WTC11 (cell line): ENCODE data around the gene GALNT15. TPM values are rescaled to one million over a fixed set of nuclear protein-coding genes. Genes with fewer than 3 reads are reported as not detected.

Source experiments
- ATAC-seq: fragments of 200-7000 bp; cut with Tn5 transposase; 2 replicates; pipeline ENCODE4 v1.10.0; 2021; ENCODE audit warnings: mild to moderate bottlenecking, moderate library complexity
- CTCF ChIA-PET: fragments of 300-600 bp; sonication (Branson Sonifier 250); formaldehyde crosslinking; loops from one replicate; lab custom pipeline; 2021; ENCODE audit warnings: antibody characterized with exemption; lab: Charles Lee
- POLR2A ChIA-PET: fragments of 350-600 bp; sonication (Branson Sonifier 250); formaldehyde crosslinking; loops from one replicate; lab custom pipeline; 2021; ENCODE audit warnings: antibody characterized with exemption; lab: Charles Lee
- DNase-seq: peaks from one replicate; pipeline ENCODE4 v3.0.0; 2021; ENCODE audit warnings: low spot score
- H3K27ac Mint-ChIP-seq: 2 replicates; pipeline ENCODE4 v1.8.0; 2021; ENCODE audit warnings: mixed read lengths
- H3K27me3 Mint-ChIP-seq: 2 replicates; pipeline ENCODE4 v1.8.0; 2021; ENCODE audit warnings: low read depth, mild to moderate bottlenecking, moderate library complexity, mixed read lengths
- H3K36me3 Mint-ChIP-seq: 2 replicates; pipeline ENCODE4 v1.8.0; 2021; ENCODE audit warnings: mixed read lengths
- H3K4me1 Mint-ChIP-seq: 2 replicates; pipeline ENCODE4 v1.8.0; 2022; ENCODE audit warnings: mixed read lengths
- H3K4me3 Mint-ChIP-seq: 2 replicates; pipeline ENCODE4 v1.8.0; 2021; ENCODE audit warnings: mild to moderate bottlenecking, moderate library complexity, mixed read lengths
- H3K9me3 Mint-ChIP-seq: 2 replicates; pipeline ENCODE4 v1.8.0; 2021; ENCODE audit warnings: mixed read lengths
- AR ChIP-seq: fragments of 250-450 bp; sonication (Bioruptor Pico); IDR thresholded peaks from 2 replicates; pipeline ENCODE4 v1.9.0; 2021; ENCODE audit warnings: mild to moderate bottlenecking
- ATF3 ChIP-seq: sonication (generic); formaldehyde crosslinking; conservative IDR thresholded peaks from 2 replicates; pipeline ENCODE4 v1.8.1; 2022; ENCODE audit warnings: mild to moderate bottlenecking, missing genetic modification reagents
- CBFB ChIP-seq: sonication (generic); formaldehyde crosslinking; IDR thresholded peaks from 2 replicates; pipeline ENCODE4 v1.8.1; 2022; ENCODE audit warnings: mild to moderate bottlenecking, low read depth, missing genetic modification reagents
- CREB1 ChIP-seq: sonication (generic); formaldehyde crosslinking; IDR thresholded peaks from 2 replicates; pipeline ENCODE4 v1.8.0; 2023; ENCODE audit warnings: mild to moderate bottlenecking, missing genetic modification reagents
- CTCF ChIP-seq: fragments of 200-600 bp; IDR thresholded peaks from 2 replicates; pipeline ENCODE4 v1.8.0; 2022; ENCODE audit warnings: antibody characterized with exemption
- FOXP4 ChIP-seq: sonication (generic); formaldehyde crosslinking; IDR thresholded peaks from 2 replicates; pipeline ENCODE4 v1.8.0; 2022; ENCODE audit warnings: mild to moderate bottlenecking, missing genetic modification reagents
- GTF2I ChIP-seq: fragments of 250-450 bp; sonication (Bioruptor Pico); conservative IDR thresholded peaks from 2 replicates; pipeline ENCODE4 v1.4.0; 2021; ENCODE audit warnings: mild to moderate bottlenecking
- HMGA2 ChIP-seq: fragments of 250-450 bp; sonication (Bioruptor Pico); IDR thresholded peaks from 2 replicates; pipeline ENCODE4 v1.4.0; 2021; ENCODE audit warnings: mild to moderate bottlenecking, moderate library complexity
- JAZF1 ChIP-seq: fragments of 250-450 bp; sonication (Bioruptor Pico); IDR thresholded peaks from 2 replicates; pipeline ENCODE4 v1.9.0; 2021; ENCODE audit warnings: moderate library complexity, mild to moderate bottlenecking, inconsistent platforms
- JUN ChIP-seq: sonication (generic); formaldehyde crosslinking; IDR thresholded peaks from 2 replicates; pipeline ENCODE4 v1.8.0; 2023; ENCODE audit warnings: mild to moderate bottlenecking, missing genetic modification reagents
- MLX ChIP-seq: sonication (generic); formaldehyde crosslinking; IDR thresholded peaks from 2 replicates; pipeline ENCODE4 v1.8.1; 2023; ENCODE audit warnings: mild to moderate bottlenecking, missing genetic modification reagents, moderate library complexity
- NR2C2 ChIP-seq: sonication (generic); formaldehyde crosslinking; IDR thresholded peaks from 2 replicates; pipeline ENCODE4 v1.8.0; 2022; ENCODE audit warnings: mild to moderate bottlenecking, missing genetic modification reagents
- PREB ChIP-seq: sonication (generic); formaldehyde crosslinking; IDR thresholded peaks from 2 replicates; pipeline ENCODE4 v1.8.1; 2022; ENCODE audit warnings: mild to moderate bottlenecking, missing genetic modification reagents, moderate library complexity, borderline replicate concordance
- PRRX2 ChIP-seq: fragments of 250-450 bp; sonication (Bioruptor Pico); IDR thresholded peaks from 2 replicates; pipeline ENCODE4 v1.8.0; 2021; ENCODE audit warnings: mild to moderate bottlenecking
- SMAD3 ChIP-seq: sonication (generic); formaldehyde crosslinking; IDR thresholded peaks from 2 replicates; pipeline ENCODE4 v1.8.0; 2022; ENCODE audit warnings: missing genetic modification reagents, mild to moderate bottlenecking, borderline replicate concordance
- SOX15 ChIP-seq: fragments of 250-450 bp; sonication (Bioruptor Pico); IDR thresholded peaks from 2 replicates; pipeline ENCODE4 v1.9.0; 2021; ENCODE audit warnings: mild to moderate bottlenecking
- STAT6 ChIP-seq: sonication (generic); formaldehyde crosslinking; conservative IDR thresholded peaks from 2 replicates; pipeline ENCODE4 v1.8.1; 2023; ENCODE audit warnings: mild to moderate bottlenecking, low read depth, missing genetic modification reagents, moderate library complexity
- ZBTB21 ChIP-seq: sonication (generic); formaldehyde crosslinking; IDR thresholded peaks from 2 replicates; pipeline ENCODE4 v1.8.1; 2023; ENCODE audit warnings: mild to moderate bottlenecking, missing genetic modification reagents, borderline replicate concordance
- ZNF138 ChIP-seq: sonication (generic); formaldehyde crosslinking; conservative IDR thresholded peaks from 2 replicates; pipeline ENCODE4 v1.8.1; 2022; ENCODE audit warnings: mild to moderate bottlenecking, moderate library complexity, missing genetic modification reagents
- ZNF263 ChIP-seq: sonication (generic); formaldehyde crosslinking; IDR thresholded peaks from 2 replicates; pipeline ENCODE4 v1.8.1; 2022; ENCODE audit warnings: low read depth, mild to moderate bottlenecking, moderate library complexity, missing genetic modification reagents
- total RNA-seq: library from RNA; stranded (reverse); gene quantifications from 3 replicates; pipeline ENCODE4 v1.2.3, GENCODE V29; 2021

The GALNT15 gene
- total RNA-seq, 1 experiment from 2014 or later: 0.15 TPM

- TF ChIP-seq PREB (no peak), GTF2I (CRISPR knock-in tag) (no peak), NR2C2 (CRISPR knock-in tag) (no peak), SOX15 (no peak), ZNF263 (CRISPR knock-in tag) (no peak)
Observed at GRCh38 chr3:16273867-16274266, 99.4 kb downstream of the GALNT15 start (continued).

GRCh38 chr3:16277471-16277870 is 103.0 kb downstream of the GALNT15 start:
- POLR2A ChIA-PET: no interaction called here
- ATAC-seq: no peak
- no peaks in the 10 kb centered on the region for H3K9me3 Mint-ChIP-seq
- H3K4me3 Mint-ChIP-seq: no peak overlapping the region
- H3K27me3 Mint-ChIP-seq: no peaks in the 10 kb centered on the region
- no peaks in the 10 kb centered on the region for H3K4me1 Mint-ChIP-seq
- DNase-seq: no peak
- no peak for TF ChIP-seq ZNF138 (CRISPR knock-in tag)
- no peak for TF ChIP-seq STAT6 (CRISPR knock-in tag)
- no peak for TF ChIP-seq ZNF263 (CRISPR knock-in tag)
- no peak for TF ChIP-seq NR2C2 (CRISPR knock-in tag)
- no peak for TF ChIP-seq HMGA2 (CRISPR knock-in tag)
- no peak for TF ChIP-seq JAZF1 (CRISPR knock-in tag)
- no peak for TF ChIP-seq CBFB (CRISPR knock-in tag)
- TF ChIP-seq FOXP4 (CRISPR knock-in tag): no peak
- TF ChIP-seq ZBTB21 (CRISPR knock-in tag): no peak
- no peak for TF ChIP-seq ATF3 (CRISPR knock-in tag)
- TF ChIP-seq JUN (CRISPR knock-in tag): no peak
- TF ChIP-seq CREB1 (CRISPR knock-in tag): no peak
- H3K36me3 Mint-ChIP-seq: peaks cover 25% of the 10 kb centered on the region
- CTCF ChIA-PET: no interaction called here
- H3K27ac Mint-ChIP-seq: no peak overlapping the region

GRCh38 chr3:16279010-16279801 is 104.7 kb downstream of the GALNT15 start:
- POLR2A ChIA-PET: no interaction called here
- H3K36me3 Mint-ChIP-seq: peaks cover 30% of the 10 kb centered on the region
- no peaks in the 10 kb centered on the region for H3K9me3 Mint-ChIP-seq
- DNase-seq (no peak), ATAC-seq (no peak)
- no peak overlapping the region for H3K4me3 Mint-ChIP-seq
- H3K27me3 Mint-ChIP-seq: no peaks in the 10 kb centered on the region
- H3K27ac Mint-ChIP-seq: no peak overlapping the region
- CTCF ChIA-PET: no interaction called here
- no peaks in the 10 kb centered on the region for H3K4me1 Mint-ChIP-seq
- TF ChIP-seq SMAD3: no peak
- TF ChIP-seq CTCF: no peak
- no peak for TF ChIP-seq AR
- no peak for TF ChIP-seq MLX (CRISPR knock-in tag)
- no peak for TF ChIP-seq PRRX2 (CRISPR knock-in tag)
- no peak for TF ChIP-seq ZBTB21 (CRISPR knock-in tag)
